ENCODE data around the gene DDX31.

The DDX31 gene

DNA sequence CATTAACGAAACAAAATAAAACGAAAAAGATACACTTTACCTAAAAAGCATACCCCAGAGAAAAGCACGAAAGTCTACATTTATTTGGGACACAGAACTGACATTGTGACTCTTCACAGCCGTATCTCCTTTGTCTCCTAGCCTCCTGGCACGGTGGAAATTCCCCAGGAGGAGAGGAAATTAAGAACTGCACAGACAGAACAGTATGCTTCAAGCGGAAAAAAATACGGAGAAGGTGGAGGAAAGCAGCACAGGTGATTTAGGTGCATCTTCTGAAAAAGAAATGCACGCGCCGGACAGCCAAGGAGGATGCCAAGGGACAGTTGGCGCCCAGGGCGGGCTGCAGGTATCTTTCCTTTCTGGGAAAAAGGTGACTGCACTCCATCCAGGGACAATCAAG, 32.0 kb downstream of the DDX31 start:
- H2BK12ac ChIP-seq (ENCODE audit: low read length): no peak overlapping the region
- no peak overlapping the region for H2BK120ac ChIP-seq (ENCODE audit: low read depth, low read length)
- DNase-seq (ENCODE audit: low spot score): no peak
- no peak overlapping the region for H3K23ac ChIP-seq (ENCODE audit: low read depth, low read length, poor library complexity)
- no CpG with 5 or more reads among the region's 12 CpGs for WGBS, 2 donors (ENCODE audit: extremely low coverage in 2 of 2, insufficient read length in 2 of 2, insufficient replicate concordance in 1 of 2)
- no peak overlapping the region for H4K8ac ChIP-seq (ENCODE audit: low read depth, low read length)
- H2BK15ac ChIP-seq (ENCODE audit: low read length): no peak overlapping the region
- peaks cover 19 to 72% of the 10 kb centered on the region in 2 donors for H3K36me3 ChIP-seq (replicated peaks in 1 of 2; ENCODE audit: control insufficient read depth in 2 of 2, insufficient read depth in 2 of 2, low read length in 2 of 2)
- H3K4me3 ChIP-seq (ENCODE audit: low read length in 2 of 2): no peak overlapping the region
- H4K91ac ChIP-seq (ENCODE audit: low read depth, low read length, poor library complexity): no peak overlapping the region
- no peak overlapping the region for H3K27ac ChIP-seq (replicated peaks; ENCODE audit: low read length)
- no peak overlapping the region for H3K4ac ChIP-seq (ENCODE audit: low read length)
- no peak overlapping the region for H2AFZ ChIP-seq (ENCODE audit: low read length)
- H3K79me1 ChIP-seq (ENCODE audit: low read depth, low read length): no peaks in the 10 kb centered on the region
- H3K9me3 ChIP-seq (replicated peaks in 1 of 2; ENCODE audit: control insufficient read depth in 2 of 2, insufficient read depth in 1 of 2, low read depth in 1 of 2, low read length in 2 of 2): no peaks in the 10 kb centered on the region
- no peak overlapping the region for H2AK5ac ChIP-seq (ENCODE audit: low read depth, low read length)
- no peaks in the 10 kb centered on the region for H3K27me3 ChIP-seq (ENCODE audit: control insufficient read depth in 3 of 3, insufficient read depth in 3 of 3, low read depth in 1 of 3, low read length in 3 of 3)
- H3K4me1 ChIP-seq (ENCODE audit: control insufficient read depth in 2 of 2, insufficient read depth in 1 of 2, low read depth in 1 of 2, low read length in 2 of 2): no peaks in the 10 kb centered on the region
- no peak overlapping the region for H3K4me2 ChIP-seq (ENCODE audit: insufficient read depth, low read length, poor library complexity, severe bottlenecking)
- H3K14ac ChIP-seq (ENCODE audit: low read length): no peak overlapping the region
- H3K9ac ChIP-seq (ENCODE audit: low read depth, low read length, poor library complexity): no peak overlapping the region
- H2BK5ac ChIP-seq (ENCODE audit: low read length): no peak overlapping the region
- no peak overlapping the region for H3K18ac ChIP-seq (ENCODE audit: low read length)

- H2AFZ ChIP-seq (ENCODE audit: low read length): no peak overlapping the region
- H2BK5ac ChIP-seq (ENCODE audit: low read length): no peak overlapping the region
- H4K8ac ChIP-seq (ENCODE audit: low read depth, low read length): no peak overlapping the region
- H3K23ac ChIP-seq (ENCODE audit: low read depth, low read length, poor library complexity): no peak overlapping the region
- no peak overlapping the region for H2BK12ac ChIP-seq (ENCODE audit: low read length)
- H3K4ac ChIP-seq (ENCODE audit: low read length): no peak overlapping the region
- no peak overlapping the region for H3K4me2 ChIP-seq (ENCODE audit: insufficient read depth, low read length, poor library complexity, severe bottlenecking)
- no peak overlapping the region for H3K4me3 ChIP-seq (ENCODE audit: low read length in 2 of 2)
- H3K4me1 ChIP-seq (ENCODE audit: control insufficient read depth in 2 of 2, insufficient read depth in 1 of 2, low read depth in 1 of 2, low read length in 2 of 2): no peaks in the 10 kb centered on the region
- no peak overlapping the region for H3K18ac ChIP-seq (ENCODE audit: low read length)
- H3K9me3 ChIP-seq (replicated peaks in 1 of 2; ENCODE audit: control insufficient read depth in 2 of 2, insufficient read depth in 1 of 2, low read depth in 1 of 2, low read length in 2 of 2): no peaks in the 10 kb centered on the region
- no peak overlapping the region for H3K9ac ChIP-seq (ENCODE audit: low read depth, low read length, poor library complexity)
- H3K36me3 ChIP-seq (replicated peaks in 1 of 2; ENCODE audit: control insufficient read depth in 2 of 2, insufficient read depth in 2 of 2, low read length in 2 of 2): peaks cover 19 to 73% of the 10 kb centered on the region in 2 donors
- no peak overlapping the region for H3K27ac ChIP-seq (replicated peaks; ENCODE audit: low read length)
- no CpG with 5 or more reads among the region's 12 CpGs for WGBS, 2 donors (ENCODE audit: extremely low coverage in 2 of 2, insufficient read length in 2 of 2, insufficient replicate concordance in 1 of 2)
- H4K91ac ChIP-seq (ENCODE audit: low read depth, low read length, poor library complexity): no peak overlapping the region
- H2BK15ac ChIP-seq (ENCODE audit: low read length): no peak overlapping the region
- H2BK120ac ChIP-seq (ENCODE audit: low read depth, low read length): no peak overlapping the region
- H3K14ac ChIP-seq (ENCODE audit: low read length): no peak overlapping the region
- no peak overlapping the region for H2AK5ac ChIP-seq (ENCODE audit: low read depth, low read length)
- no peaks in the 10 kb centered on the region for H3K79me1 ChIP-seq (ENCODE audit: low read depth, low read length)
- no peak for DNase-seq (ENCODE audit: low spot score)
- no peaks in the 10 kb centered on the region for H3K27me3 ChIP-seq (ENCODE audit: control insufficient read depth in 3 of 3, insufficient read depth in 3 of 3, low read depth in 1 of 3, low read length in 3 of 3)
Observed at GRCh38 chr9:132637351-132637750, 32.4 kb downstream of the DDX31 start.

DNA sequence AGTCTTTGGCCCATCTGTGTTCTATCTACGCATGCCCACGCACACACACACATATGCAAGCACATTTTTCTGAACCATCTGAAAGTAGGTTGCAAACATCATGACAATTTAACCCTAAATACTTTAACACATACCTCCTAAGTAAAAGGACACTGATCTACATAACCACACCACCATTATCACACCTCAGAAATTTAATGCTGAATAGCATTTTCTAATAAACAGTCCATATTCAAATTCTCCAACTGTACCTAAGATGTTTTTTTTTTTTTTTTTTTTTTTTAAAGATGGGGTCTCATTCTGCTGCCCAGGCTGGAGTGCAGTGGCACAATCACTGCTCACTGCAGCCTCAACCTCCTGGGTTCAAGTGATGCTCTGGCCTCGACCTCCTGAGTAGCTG, 35.5 kb downstream of the DDX31 start:
- no peak for DNase-seq (ENCODE audit: low spot score)
- Histone ChIP-seq H2AFZ (ENCODE audit: low read length) (no peak overlapping the region), H3K9me3 (replicated peaks in 1 of 2; ENCODE audit: control insufficient read depth in 2 of 2, insufficient read depth in 1 of 2, low read depth in 1 of 2, low read length in 2 of 2) (no peaks in the 10 kb centered on the region), H3K18ac (ENCODE audit: low read length) (no peak overlapping the region), H3K27ac (replicated peaks; ENCODE audit: low read length) (no peak overlapping the region), H2BK5ac (ENCODE audit: low read length) (no peak overlapping the region), H3K14ac (ENCODE audit: low read length) (no peak overlapping the region), H2BK120ac (ENCODE audit: low read depth, low read length) (no peak overlapping the region), H4K8ac (ENCODE audit: low read depth, low read length) (no peak overlapping the region), H3K36me3 (replicated peaks in 1 of 2; ENCODE audit: control insufficient read depth in 2 of 2, insufficient read depth in 2 of 2, low read length in 2 of 2) (peaks cover 22 to 72% of the 10 kb centered on the region in 2 donors), H3K9ac (ENCODE audit: low read depth, low read length, poor library complexity) (no peak overlapping the region), H4K91ac (ENCODE audit: low read depth, low read length, poor library complexity) (no peak overlapping the region), H3K4me3 (ENCODE audit: low read length in 2 of 2) (no peak overlapping the region), H2BK12ac (ENCODE audit: low read length) (no peak overlapping the region), H3K4ac (ENCODE audit: low read length) (no peak overlapping the region), H2AK5ac (ENCODE audit: low read depth, low read length) (no peak overlapping the region), H3K4me1 (ENCODE audit: control insufficient read depth in 2 of 2, insufficient read depth in 1 of 2, low read depth in 1 of 2, low read length in 2 of 2) (no peaks in the 10 kb centered on the region), H3K27me3 (ENCODE audit: control insufficient read depth in 3 of 3, insufficient read depth in 3 of 3, low read depth in 1 of 3, low read length in 3 of 3) (no peaks in the 10 kb centered on the region), H2BK15ac (ENCODE audit: low read length) (no peak overlapping the region), H3K23ac (ENCODE audit: low read depth, low read length, poor library complexity) (no peak overlapping the region), H3K79me1 (ENCODE audit: low read depth, low read length) (no peaks in the 10 kb centered on the region), H3K4me2 (ENCODE audit: insufficient read depth, low read length, poor library complexity, severe bottlenecking) (no peak overlapping the region)
- no CpG with 5 or more reads among the region's 3 CpGs for WGBS, 2 donors (ENCODE audit: extremely low coverage in 2 of 2, insufficient read length in 2 of 2, insufficient replicate concordance in 1 of 2)

DNA sequence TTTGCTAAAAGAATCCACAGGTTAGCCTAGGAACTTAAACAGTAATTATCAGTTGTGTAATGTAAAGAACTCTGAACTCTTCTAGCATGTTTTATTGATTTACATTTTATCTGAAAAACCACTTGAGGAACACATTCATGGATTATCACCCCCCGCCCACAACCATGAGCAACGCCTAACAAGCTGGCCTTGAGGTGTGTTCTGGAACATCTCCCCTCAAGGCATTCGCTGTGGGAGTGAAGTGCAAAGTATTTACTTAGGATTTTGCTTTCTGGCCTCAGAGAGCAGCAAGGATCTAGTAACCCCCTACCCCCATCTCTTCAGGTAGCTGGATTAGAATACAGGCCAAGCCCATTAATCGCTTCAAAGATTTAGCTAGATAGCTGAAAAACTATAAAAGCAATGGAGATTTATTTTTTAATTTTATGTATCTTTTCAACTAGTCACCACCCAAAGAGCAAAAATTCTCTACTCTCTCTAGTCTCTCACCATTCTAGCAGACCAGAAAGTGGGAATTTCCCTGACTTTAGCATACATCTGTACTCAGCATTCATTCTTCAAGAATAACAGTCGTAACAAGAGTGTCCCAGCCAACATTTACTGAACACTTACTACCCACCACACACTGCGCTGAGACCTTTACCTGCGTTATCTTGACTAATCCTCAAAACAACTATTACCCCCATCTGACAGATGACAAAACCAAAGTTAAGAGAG, 37.2 kb downstream of the DDX31 start:
- H2BK15ac ChIP-seq (ENCODE audit: low read length): no peak overlapping the region

More for the DNA sequence above, 37.2 kb downstream of the DDX31 start:
- no peak overlapping the region for H4K8ac ChIP-seq (ENCODE audit: low read depth, low read length)
- no peaks in the 10 kb centered on the region for H3K27me3 ChIP-seq (ENCODE audit: control insufficient read depth in 3 of 3, insufficient read depth in 3 of 3, low read depth in 1 of 3, low read length in 3 of 3)
- H3K4ac ChIP-seq (ENCODE audit: low read length): no peak overlapping the region
- H3K23ac ChIP-seq (ENCODE audit: low read depth, low read length, poor library complexity): no peak overlapping the region
- H2BK120ac ChIP-seq (ENCODE audit: low read depth, low read length): no peak overlapping the region
- H2AFZ ChIP-seq (ENCODE audit: low read length): no peak overlapping the region
- H3K4me3 ChIP-seq (ENCODE audit: low read length in 2 of 2): no peak overlapping the region
- WGBS, 2 donors (ENCODE audit: extremely low coverage in 2 of 2, insufficient read length in 2 of 2, insufficient replicate concordance in 1 of 2): no CpG with 5 or more reads among the region's 7 CpGs
- no peak overlapping the region for H3K14ac ChIP-seq (ENCODE audit: low read length)
- H3K9me3 ChIP-seq (replicated peaks in 1 of 2; ENCODE audit: control insufficient read depth in 2 of 2, insufficient read depth in 1 of 2, low read depth in 1 of 2, low read length in 2 of 2): no peaks in the 10 kb centered on the region
- no peak overlapping the region for H3K27ac ChIP-seq (replicated peaks; ENCODE audit: low read length)
- no peak overlapping the region for H3K9ac ChIP-seq (ENCODE audit: low read depth, low read length, poor library complexity)
- no peak overlapping the region for H3K18ac ChIP-seq (ENCODE audit: low read length)
- no peak overlapping the region for H2BK12ac ChIP-seq (ENCODE audit: low read length)
- no peak overlapping the region for H3K4me2 ChIP-seq (ENCODE audit: insufficient read depth, low read length, poor library complexity, severe bottlenecking)
- H3K4me1 ChIP-seq (ENCODE audit: control insufficient read depth in 2 of 2, insufficient read depth in 1 of 2, low read depth in 1 of 2, low read length in 2 of 2): no peaks in the 10 kb centered on the region
- H2AK5ac ChIP-seq (ENCODE audit: low read depth, low read length): no peak overlapping the region
- no peaks in the 10 kb centered on the region for H3K79me1 ChIP-seq (ENCODE audit: low read depth, low read length)
- no peak overlapping the region for H4K91ac ChIP-seq (ENCODE audit: low read depth, low read length, poor library complexity)
- H2BK5ac ChIP-seq (ENCODE audit: low read length): no peak overlapping the region
- peaks cover 21 to 72% of the 10 kb centered on the region in 2 donors for H3K36me3 ChIP-seq (replicated peaks in 1 of 2; ENCODE audit: control insufficient read depth in 2 of 2, insufficient read depth in 2 of 2, low read length in 2 of 2)
- no peak for DNase-seq (ENCODE audit: low spot score)
